HG02970 (cell line): ENCODE results near the gene XPNPEP1.
A peak's percentile ranks its signal among the peaks of the same experiment; 100 is the strongest.

Source experiments
- ATAC-seq: cut with Tn5 transposase; IDR thresholded peaks from one replicate; pipeline ENCODE4 v1.9.1; 2021; ENCODE audit warnings: mild to moderate bottlenecking, moderate library complexity, moderate number of reproducible peaks; ENCODE audit not compliant: unreplicated experiment, low FRiP score

XPNPEP1 gene

GRCh38 chr10:109922976-109923921, at the start of gene XPNPEP1:
TSS of gene XPNPEP1 (minus strand) at chr10:109923511. CDS start at chr10:109923433, 78 bp downstream.
- peak; percentile 95 for ATAC-seq

- ATAC-seq, result no peak
Measured at GRCh38 chr10:109972372-109973001, 49.2 kb upstream of the XPNPEP1 start.

- no peak for ATAC-seq
Measured at GRCh38 chr10:109971634-109972033, 48.3 kb upstream of the XPNPEP1 start.

- ATAC-seq, result no peak
Measured at GRCh38 chr10:109969760-109970346, 46.5 kb upstream of the XPNPEP1 start.

GRCh38 chr10:109968953-109969759, 45.8 kb upstream of the XPNPEP1 start:
- ATAC-seq, result no peak

DNA sequence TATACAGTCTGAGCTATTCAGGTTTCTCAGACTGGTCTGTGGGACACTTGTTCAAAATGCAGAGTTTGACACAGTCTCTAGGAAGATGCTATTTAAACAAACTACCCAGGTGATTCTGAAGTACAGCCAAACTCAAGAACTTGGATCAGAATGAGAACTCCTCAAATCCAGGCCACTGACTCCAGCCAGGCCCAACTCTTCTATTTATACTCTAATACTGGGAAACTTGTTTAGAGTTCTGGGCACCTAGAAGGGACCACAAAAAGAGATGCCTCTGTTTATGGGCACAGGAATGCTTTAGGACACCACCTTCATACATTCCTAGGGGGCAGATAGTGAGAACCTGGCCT, 44.4 kb upstream of the XPNPEP1 start:
- ATAC-seq, result no peak

- no peak for ATAC-seq
Measured at GRCh38 chr10:109966961-109967738, 43.8 kb upstream of the XPNPEP1 start.

DNA sequence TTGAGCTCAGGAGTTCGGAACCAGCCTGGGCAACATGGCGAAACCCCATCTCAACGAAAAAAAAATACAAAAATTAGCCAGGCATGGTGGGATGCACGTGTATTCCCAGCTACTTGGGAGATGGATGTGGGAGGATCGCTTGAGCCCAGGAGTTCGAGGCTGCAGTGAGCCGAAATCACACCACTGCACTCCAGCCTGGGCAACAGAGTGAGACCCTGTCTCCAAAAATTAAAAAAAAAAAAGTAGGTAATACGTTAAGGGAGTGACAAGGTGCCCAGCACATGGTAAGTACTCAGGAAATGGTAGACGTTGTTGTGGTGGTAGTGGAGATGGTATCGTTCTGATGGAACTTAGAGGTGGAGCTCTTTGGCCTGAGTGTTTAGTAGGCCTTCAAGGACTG, 41.0 kb upstream of the XPNPEP1 start:
- no peak for ATAC-seq

DNA sequence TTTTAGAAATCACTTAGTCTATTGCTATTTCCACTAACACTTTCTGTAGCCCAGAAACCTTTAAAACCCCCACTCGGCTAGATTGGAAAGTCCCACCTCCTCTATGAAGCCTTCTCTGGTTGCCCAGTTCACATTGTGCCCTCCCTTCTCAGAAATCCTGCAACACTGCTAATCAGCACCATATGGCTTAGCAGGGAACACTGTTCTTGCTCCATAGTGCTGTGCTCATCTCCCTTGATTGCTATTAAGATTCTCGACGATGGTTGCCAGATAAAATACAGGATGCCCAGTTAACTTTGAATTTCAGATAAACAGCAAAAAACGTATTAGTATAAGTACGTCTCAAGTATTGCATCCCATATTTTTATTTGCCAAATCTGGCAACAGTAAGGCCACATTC, 40.1 kb upstream of the XPNPEP1 start:
- no peak for ATAC-seq

DNA sequence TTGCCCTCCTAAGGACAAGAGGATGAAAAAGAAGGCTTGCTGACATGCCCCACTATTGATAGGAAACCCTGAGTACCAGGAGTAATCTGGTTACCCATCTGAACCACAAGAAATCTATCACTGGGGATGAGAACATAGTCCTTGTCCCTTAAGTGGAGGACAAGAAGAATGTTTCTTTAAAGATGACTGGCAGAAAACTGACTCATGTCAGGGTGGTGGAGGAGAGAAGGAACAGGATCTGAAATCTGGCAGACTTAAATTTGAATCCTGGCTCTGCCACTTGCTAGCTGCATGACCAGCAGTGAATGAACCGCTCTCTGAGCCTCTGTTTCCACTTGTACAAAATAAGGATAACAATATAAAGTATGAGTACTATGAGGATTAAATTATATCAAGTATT, 38.9 kb upstream of the XPNPEP1 start:
- ATAC-seq, result no peak

DNA sequence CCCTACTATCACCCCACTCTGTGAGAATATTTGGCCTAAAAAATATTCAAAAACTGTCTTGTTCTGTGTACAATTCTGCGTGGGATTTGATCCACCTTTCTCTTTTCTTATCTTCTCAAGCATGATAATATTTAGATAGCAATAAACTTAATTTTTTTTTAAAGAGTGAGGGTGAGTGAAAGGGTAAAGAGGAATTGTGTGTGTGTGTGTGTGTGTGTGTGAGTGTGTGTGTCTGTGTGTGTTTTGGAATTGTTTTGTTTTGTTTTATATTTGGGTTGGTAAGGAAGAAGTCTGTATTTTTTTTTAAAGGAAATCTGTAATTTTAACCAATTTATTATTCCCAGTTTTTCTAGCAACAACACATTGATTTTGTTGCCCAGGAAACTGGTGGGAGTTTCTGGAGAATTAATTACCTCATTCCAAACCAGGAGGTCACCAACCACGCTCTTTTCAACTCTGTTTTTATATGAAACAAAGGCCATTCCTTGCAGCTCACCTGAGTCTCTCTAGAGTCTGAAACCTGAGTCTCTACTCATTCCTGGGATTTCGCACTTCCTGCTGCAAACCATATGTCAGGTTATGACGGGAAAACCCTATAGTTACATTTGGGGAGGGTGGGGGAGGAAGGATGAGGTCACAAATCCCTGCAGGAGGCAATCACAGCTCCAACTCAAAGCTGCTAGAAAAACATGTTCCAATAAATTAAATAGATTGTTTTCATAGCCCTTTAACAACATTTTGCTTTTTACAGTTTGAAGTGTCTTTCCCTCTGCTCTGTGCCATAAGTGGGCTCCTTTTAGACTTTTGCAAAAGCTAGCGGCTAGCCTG, 38.1 kb upstream of the XPNPEP1 start:
- no peak for ATAC-seq

DNA sequence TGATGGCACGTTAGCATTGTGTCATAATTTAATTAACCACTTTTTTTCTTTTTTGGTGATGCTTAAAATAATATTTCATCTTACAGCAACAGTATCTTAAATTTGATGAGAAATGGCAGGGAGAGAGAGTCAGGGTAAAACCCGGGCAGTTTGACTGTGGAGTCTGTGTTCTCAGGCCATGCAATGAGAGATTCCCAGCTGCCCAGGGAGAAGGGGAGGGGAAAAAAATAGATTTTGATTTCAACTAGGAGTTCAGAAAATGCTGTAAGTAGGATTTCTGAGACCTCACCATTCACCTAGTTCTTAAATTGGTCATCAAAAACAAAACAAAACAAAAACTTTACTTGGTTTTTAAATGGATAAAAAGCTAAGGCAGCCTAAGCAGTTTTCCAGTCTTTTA, 37.4 kb upstream of the XPNPEP1 start:
- no peak for ATAC-seq

DNA sequence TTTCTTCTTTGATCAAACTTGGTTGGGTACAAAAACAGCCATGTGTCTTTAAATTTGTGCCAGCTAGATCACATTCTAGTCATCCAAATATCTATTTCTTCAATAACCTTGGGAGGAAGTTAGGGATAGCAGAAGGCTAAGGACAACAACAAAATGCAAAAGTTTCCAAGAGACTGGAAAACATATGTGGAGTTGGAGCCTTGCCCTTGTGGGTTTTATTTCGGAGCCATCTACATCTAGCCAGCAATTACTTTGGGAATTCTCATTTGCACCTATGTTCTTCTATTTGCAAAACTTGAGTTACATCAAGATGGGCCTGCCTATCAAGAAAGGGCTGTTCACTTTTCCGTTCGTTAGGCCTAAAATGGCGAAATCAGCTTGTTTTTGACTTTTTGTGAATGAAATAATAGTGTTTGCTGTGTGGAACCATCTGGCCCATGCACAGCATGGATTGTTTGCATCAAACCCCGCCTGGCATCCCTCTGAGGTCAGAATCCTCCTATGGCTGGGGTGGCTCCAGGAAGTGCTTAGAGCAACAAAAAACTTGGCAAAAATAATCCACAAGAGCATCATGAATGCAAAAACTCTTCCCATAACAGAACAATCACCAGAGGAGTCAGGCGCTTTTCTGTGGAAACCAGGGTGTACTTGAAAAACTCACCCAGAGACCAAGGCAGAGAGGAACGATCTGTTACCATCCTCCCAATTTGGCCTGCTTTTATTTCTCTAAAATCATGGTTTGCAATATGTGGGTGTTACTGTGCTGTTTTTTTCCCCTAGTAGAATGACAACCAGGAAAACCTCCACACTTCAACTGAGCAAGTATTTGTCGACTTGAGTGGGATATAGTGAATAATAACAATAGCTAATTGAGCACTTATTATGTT, 36.2 kb upstream of the XPNPEP1 start:
- no peak for ATAC-seq

DNA sequence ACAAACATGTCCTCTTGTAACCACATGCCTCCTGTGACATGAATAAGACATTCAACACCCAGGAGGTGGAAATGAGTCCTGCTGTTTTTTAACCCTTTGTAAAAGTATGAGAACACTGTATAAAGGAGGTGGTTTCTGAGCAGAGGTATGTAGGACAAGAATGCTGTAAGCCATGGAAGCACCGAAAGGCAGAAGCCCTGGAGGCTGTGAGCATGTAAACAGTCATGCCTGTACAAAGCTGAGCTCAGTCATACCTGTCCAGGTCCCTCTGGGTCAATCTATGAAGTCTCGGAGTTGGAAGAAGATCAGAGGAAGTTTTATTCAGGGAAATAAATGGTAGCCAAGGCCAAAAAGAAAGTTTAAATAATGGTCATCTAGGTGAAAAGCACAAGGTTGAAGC, 34.7 kb upstream of the XPNPEP1 start:
- ATAC-seq, result no peak

GRCh38 chr10:109957092-109957797, 33.9 kb upstream of the XPNPEP1 start:
- peak; percentile 85 for ATAC-seq

- ATAC-seq, result peak; percentile 55
Measured at GRCh38 chr10:109956454-109957091, 33.3 kb upstream of the XPNPEP1 start.

GRCh38 chr10:109953766-109954165, 30.5 kb upstream of the XPNPEP1 start:
- no peak for ATAC-seq
